A549 (cell line): ENCODE measurements around the gene SCRN2. TPM values are rescaled to one million over a fixed set of nuclear protein-coding genes. Genes with fewer than 3 reads are reported as not detected.
A peak's percentile ranks its signal among the peaks of the same experiment; 100 is the strongest.

Source experiments
- ATAC-seq, 2 experiments: fragments of 200-7000 bp in 1 of 2; fragments of >200 bp in 1 of 2; cut with Nextera tagmentation in 1 of 2; cut with Tn5 transposase in 1 of 2; 3 replicates each; pipeline versions ENCODE4 v1.8.0 to v1.9.1; 2018 to 2020; ENCODE audit warnings: mild to moderate bottlenecking in 1 of 2, moderate library complexity in 1 of 2
- CTCF ChIA-PET: fragments of 300-600 bp; sonication (Branson Sonifier 250); formaldehyde crosslinking; extraction: SDS; loops from one replicate; lab custom pipeline; 2021; ENCODE audit warnings: antibody characterized with exemption, inconsistent platforms; lab: Yijun Ruan, JAX
- POLR2A ChIA-PET: fragments of 350-600 bp; formaldehyde crosslinking; extraction: SDS; loops from one replicate; lab custom pipeline; 2021; ENCODE audit warnings: antibody characterized with exemption, inconsistent platforms; lab: Yijun Ruan, JAX
- DNase-seq, 2 experiments: peaks; one replicate each; pipeline versions ENCODE4 v3.0.0 to v3.0.0-alpha.2; 2011 to 2016; ENCODE audit warnings: low read depth in 1 of 2, low spot score in 1 of 2
- FAIRE-seq: peaks from 2 replicates; lab custom pipeline; 2011; peaks lifted over from hg19 to GRCh38; lab: Jason Lieb, UNC
- H3K27ac ChIP-seq, 2 experiments: fragments of >200 bp; sonication (Bioruptor Twin); formaldehyde crosslinking; 3 replicates each; pipeline ENCODE4 v1.5.1; 2016 to 2017
- H3K4me1 ChIP-seq: fragments of >200 bp; sonication (Bioruptor Twin); formaldehyde crosslinking; 3 replicates; pipeline ENCODE4 v1.6.1; 2016
- H3K4me2 ChIP-seq: fragments of >200 bp; sonication (Bioruptor Twin); formaldehyde crosslinking; 3 replicates; pipeline ENCODE4 v1.6.1; 2016
- H3K4me3 ChIP-seq: fragments of >200 bp; sonication (Bioruptor Twin); formaldehyde crosslinking; 3 replicates; pipeline ENCODE4 v1.5.1; 2016
- H3K9me3 ChIP-seq: fragments of >200 bp; sonication (Bioruptor Twin); formaldehyde crosslinking; 3 replicates; pipeline ENCODE4 v1.6.1; 2016
- BHLHE40 ChIP-seq: IDR thresholded peaks from 2 replicates; pipeline ENCODE4 v1.6.1; 2012; ENCODE audit warnings: low read depth, low read length, inconsistent platforms
- CEBPB ChIP-seq, 2 experiments: fragments of >200 bp in 1 of 2; sonication (Bioruptor Twin) in 1 of 2; formaldehyde crosslinking in 1 of 2; IDR thresholded peaks; 2 replicates each; pipeline ENCODE4 v1.6.1; 2012 to 2016
- CHD2 ChIP-seq: fragments of 150-350 bp; IDR thresholded peaks from 2 replicates; pipeline ENCODE4 v1.6.1; 2014; ENCODE audit warnings: low read length; ENCODE audit not compliant: partially characterized antibody
- EHF ChIP-seq: fragments of 250-450 bp; sonication (Bioruptor Pico); IDR thresholded peaks from 2 replicates; pipeline ENCODE4 v1.5.0; 2020; ENCODE audit warnings: mild to moderate bottlenecking
- EHMT2 ChIP-seq: fragments of 200-600 bp; sonication (generic); IDR thresholded peaks from 2 replicates; pipeline ENCODE4 v1.6.1; 2016; ENCODE audit warnings: antibody characterized with exemption, low read depth, mild to moderate bottlenecking, moderate library complexity
- ELK1 ChIP-seq: fragments of 150-350 bp; IDR thresholded peaks from 2 replicates; pipeline ENCODE4 v1.6.1; 2014; ENCODE audit warnings: low read depth, mild to moderate bottlenecking, low read length
- GATA3 ChIP-seq: IDR thresholded peaks from 2 replicates; pipeline ENCODE4 v1.6.1; 2012; ENCODE audit warnings: borderline replicate concordance
- HDAC2 ChIP-seq: fragments of 200-600 bp; sonication (generic); IDR thresholded peaks from 2 replicates; pipeline ENCODE4 v1.6.1; 2016
- HMGXB4 ChIP-seq: fragments of 250-450 bp; sonication (Bioruptor Pico); IDR thresholded peaks from 2 replicates; pipeline ENCODE4 v1.5.0; 2021; ENCODE audit warnings: mild to moderate bottlenecking, moderate library complexity, borderline replicate concordance
- HOXA7 ChIP-seq: fragments of 250-450 bp; sonication (Bioruptor Pico); IDR thresholded peaks from 2 replicates; pipeline ENCODE4 v1.5.0; 2020; ENCODE audit warnings: mild to moderate bottlenecking, moderate library complexity
- MAFK ChIP-seq: fragments of 450-650 bp; IDR thresholded peaks from 2 replicates; pipeline ENCODE4 v1.6.1; 2014; ENCODE audit not compliant: partially characterized antibody
- MYC ChIP-seq: IDR thresholded peaks from 2 replicates; pipeline ENCODE4 v1.6.1; 2012; ENCODE audit warnings: mild to moderate bottlenecking, inconsistent platforms, low read length, improper control_type of control experiment, borderline replicate concordance
- NPAS2 ChIP-seq: fragments of 250-450 bp; sonication (Bioruptor Pico); IDR thresholded peaks from 2 replicates; pipeline ENCODE4 v1.8.0; 2022; ENCODE audit warnings: mild to moderate bottlenecking, moderate library complexity, borderline replicate concordance
- POLR2A ChIP-seq: IDR thresholded peaks from 2 replicates; pipeline ENCODE4 v1.6.1; 2012; ENCODE audit warnings: mild to moderate bottlenecking, low read length
- RAD21 ChIP-seq, 2 experiments: fragments of >200 bp in 1 of 2; sonication (Bioruptor Twin) in 1 of 2; formaldehyde crosslinking in 1 of 2; IDR thresholded peaks in 1 of 2; conservative IDR thresholded peaks in 1 of 2; 2 replicates in 1 of 2; 3 replicates in 1 of 2; pipeline ENCODE4 v1.6.1; 2012 to 2018; ENCODE audit warnings: inconsistent platforms in 1 of 2
- REST ChIP-seq: fragments of 200-600 bp; sonication (generic); IDR thresholded peaks from 2 replicates; pipeline ENCODE4 v1.6.1; 2016; ENCODE audit warnings: antibody characterized with exemption, mild to moderate bottlenecking, moderate library complexity
- RNF2 ChIP-seq: fragments of 200-600 bp; sonication (generic); IDR thresholded peaks from 2 replicates; pipeline ENCODE4 v1.6.1; 2016; ENCODE audit warnings: low read depth, mild to moderate bottlenecking, antibody characterized with exemption, moderate library complexity, borderline replicate concordance
- TFCP2L1 ChIP-seq: fragments of 250-450 bp; sonication (Bioruptor Pico); IDR thresholded peaks from 2 replicates; pipeline ENCODE4 v1.5.0; 2021; ENCODE audit warnings: mild to moderate bottlenecking
- WGBS: methylation state at CpG from one replicate; pipeline ENCODE4 v1.1.6; 2017; ENCODE audit errors: missing lambda C conversion rate; 5-methylcytosine and 5-hydroxymethylcytosine counted together
- polyA plus RNA-seq, 4 experiments: library from polyadenylated mRNA; depleted of rRNA in 3 of 4; stranded (reverse); fragments of >200 nt; fragmentation: RNase III in 1 of 4; extraction: RNeasy Plus Mini Kit Qiagen cat#74134 plus additional on column Dnase treatment in 1 of 4; gene quantifications; 2 replicates in 3 of 4; 3 replicates in 1 of 4; pipeline ENCODE4 v1.2.3, GENCODE V29; 2011 to 2017
- TF ChIP-seq, protein P1 (sequence below): fragments of 250-450 bp; sonication (Bioruptor Pico); IDR thresholded peaks from 2 replicates; pipeline ENCODE4 v1.5.0; 2020; ENCODE audit warnings: low read depth, mild to moderate bottlenecking, moderate library complexity
- TF ChIP-seq, protein P2 (sequence below): fragments of >200 bp; sonication (Bioruptor Twin); formaldehyde crosslinking; IDR thresholded peaks from 3 replicates; pipeline ENCODE4 v1.5.1; 2016

The SCRN2 gene
- polyA plus RNA-seq, 2 of the 4 experiments (the other 2 are of a cell fraction): 25.8 to 43.7 TPM

DNA sequence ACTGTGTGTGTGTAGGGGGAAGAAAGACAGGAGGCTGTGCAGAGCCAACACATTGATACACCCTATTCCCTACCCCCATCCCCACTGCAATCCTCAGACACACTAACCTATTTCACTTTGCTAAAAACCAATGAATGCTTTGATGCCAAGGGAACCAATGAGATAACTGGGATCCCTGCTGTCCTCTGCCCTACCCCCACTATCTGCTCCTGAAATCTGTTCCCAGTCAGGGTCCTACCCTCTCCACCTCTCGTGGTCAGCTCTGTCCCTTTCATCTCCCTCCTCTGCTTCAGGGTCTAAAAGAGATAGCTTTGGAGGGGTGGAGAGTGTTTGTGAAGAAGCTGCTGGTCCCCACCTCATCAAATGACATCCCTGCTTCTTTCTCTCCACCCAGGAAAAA is 29.0 kb upstream of the SCRN2 start:
- POLR2A ChIA-PET: no interaction called here
- FAIRE-seq: no peak
- no peak for DNase-seq
- H3K9me3 ChIP-seq: no peaks in the 10 kb centered on the region
- ATAC-seq: 0 out of 6 replicates have a peak, but pooled peaks of 1 of the 2 experiments have one; percentile 11
- 0 out of 3 replicates have a peak, but pooled peaks cover 2% of the 10 kb centered on the region for H3K4me1 ChIP-seq
- H3K27ac ChIP-seq: no peak overlapping the region
- CTCF ChIA-PET: interaction anchor here (1.2 to 17.0 kb wide), 4 partner anchors 8 to 23 kb away, joined by 3 to 224 read pairs (median 114); partner anchors contain the start of genes SCRN2 and SP6
- no peak overlapping the region for H3K4me3 ChIP-seq
- no peak overlapping the region for H3K4me2 ChIP-seq
- TF ChIP-seq HMGXB4 (CRISPR knock-in tag): no peak
- no peak for TF ChIP-seq TFCP2L1 (CRISPR knock-in tag)
- no peak for TF ChIP-seq RAD21 (conservative IDR thresholded peaks at IDR 0.05 in 1 of 2, IDR thresholded peaks at IDR 0.05 in 1 of 2)
- TF ChIP-seq, protein P1, sequence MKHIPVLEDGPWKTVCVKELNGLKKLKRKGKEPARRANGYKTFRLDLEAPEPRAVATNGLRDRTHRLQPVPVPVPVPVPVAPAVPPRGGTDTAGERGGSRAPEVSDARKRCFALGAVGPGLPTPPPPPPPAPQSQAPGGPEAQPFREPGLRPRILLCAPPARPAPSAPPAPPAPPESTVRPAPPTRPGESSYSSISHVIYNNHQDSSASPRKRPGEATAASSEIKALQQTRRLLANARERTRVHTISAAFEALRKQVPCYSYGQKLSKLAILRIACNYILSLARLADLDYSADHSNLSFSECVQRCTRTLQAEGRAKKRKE: no peak
- TF ChIP-seq NPAS2 (CRISPR knock-in tag): no peak
- TF ChIP-seq MAFK: no peak
- TF ChIP-seq CEBPB (IDR thresholded peaks at IDR 0.05): no peak
- TF ChIP-seq HDAC2: no peak
- no peak for TF ChIP-seq REST
- TF ChIP-seq GATA3: no peak
- TF ChIP-seq CHD2: no peak
- TF ChIP-seq POLR2A: no peak
- TF ChIP-seq, protein P2, sequence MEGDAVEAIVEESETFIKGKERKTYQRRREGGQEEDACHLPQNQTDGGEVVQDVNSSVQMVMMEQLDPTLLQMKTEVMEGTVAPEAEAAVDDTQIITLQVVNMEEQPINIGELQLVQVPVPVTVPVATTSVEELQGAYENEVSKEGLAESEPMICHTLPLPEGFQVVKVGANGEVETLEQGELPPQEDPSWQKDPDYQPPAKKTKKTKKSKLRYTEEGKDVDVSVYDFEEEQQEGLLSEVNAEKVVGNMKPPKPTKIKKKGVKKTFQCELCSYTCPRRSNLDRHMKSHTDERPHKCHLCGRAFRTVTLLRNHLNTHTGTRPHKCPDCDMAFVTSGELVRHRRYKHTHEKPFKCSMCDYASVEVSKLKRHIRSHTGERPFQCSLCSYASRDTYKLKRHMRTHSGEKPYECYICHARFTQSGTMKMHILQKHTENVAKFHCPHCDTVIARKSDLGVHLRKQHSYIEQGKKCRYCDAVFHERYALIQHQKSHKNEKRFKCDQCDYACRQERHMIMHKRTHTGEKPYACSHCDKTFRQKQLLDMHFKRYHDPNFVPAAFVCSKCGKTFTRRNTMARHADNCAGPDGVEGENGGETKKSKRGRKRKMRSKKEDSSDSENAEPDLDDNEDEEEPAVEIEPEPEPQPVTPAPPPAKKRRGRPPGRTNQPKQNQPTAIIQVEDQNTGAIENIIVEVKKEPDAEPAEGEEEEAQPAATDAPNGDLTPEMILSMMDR: no peak
- TF ChIP-seq BHLHE40: no peak
- TF ChIP-seq EHMT2: no peak
- TF ChIP-seq ELK1: no peak
- no peak for TF ChIP-seq HOXA7 (CRISPR knock-in tag)
- TF ChIP-seq EHF: no peak
- no peak for TF ChIP-seq RNF2
- TF ChIP-seq MYC: no peak
- WGBS: 0% methylated on average over 1 of the region's 1 CpG
